Endothelial cell of umbilical vein (primary cell): ENCODE data around the gene XAGE1B. TPM values are rescaled to one million over a fixed set of nuclear protein-coding genes. Genes with fewer than 3 reads are reported as not detected.

Experiments
- BruUV-seq: library from RNA; stranded (reverse); fragments of 400-500 nt; replicated peaks from 2 replicates; lab custom pipeline; 2021; lab: Mats Ljungman, UMichigan
- CTCF ChIA-PET: fragments of 300-600, 350-600 bp; sonication (Branson Sonifier 250); formaldehyde crosslinking; loops from one replicate; lab custom pipeline; 2021; ENCODE audit warnings: antibody characterized with exemption, inconsistent platforms; lab: Charles Lee
- POLR2A ChIA-PET: fragments of 300-600, 350-600 bp; sonication (Branson Sonifier 250); formaldehyde crosslinking; loops from one replicate; lab custom pipeline; 2021; ENCODE audit warnings: antibody characterized with exemption, inconsistent platforms; lab: Charles Lee
- DNase-seq: peaks from one replicate; pipeline ENCODE4 v3.0.0-alpha.2; 2011; ENCODE audit warnings: low read depth, low spot score
- FAIRE-seq: peaks from 2 replicates; lab custom pipeline; 2011; peaks lifted over from hg19 to GRCh38; lab: Jason Lieb, UNC
- H2AFZ ChIP-seq: 2 replicates; pipeline ENCODE4 v1.6.0; 2012; ENCODE audit warnings: low read depth, low read length, control low read depth, inconsistent platforms
- H3K27ac ChIP-seq: 2 replicates; pipeline ENCODE4 v1.5.1; 2011; ENCODE audit warnings: low read depth, mild to moderate bottlenecking, control low read depth, low read length, moderate library complexity; ENCODE audit not compliant: insufficient read depth
- H3K27me3 ChIP-seq, 2 experiments: 2 replicates each; pipeline versions ENCODE4 v1.6.0 to v1.6.1; 2011; ENCODE audit warnings: low read length in 2 of 2, mixed read lengths in 1 of 2; ENCODE audit not compliant: control insufficient read depth in 2 of 2, insufficient read depth in 2 of 2
- H3K36me3 ChIP-seq, 2 experiments: 2 replicates in 1 of 2; 3 replicates in 1 of 2; pipeline ENCODE4 v1.5.1; 2011; ENCODE audit warnings: low read length in 2 of 2, mild to moderate bottlenecking in 1 of 2, moderate library complexity in 1 of 2; ENCODE audit not compliant: control insufficient read depth in 2 of 2, insufficient read depth in 2 of 2; ENCODE audit errors: extremely low read depth in 1 of 2
- H3K4me1 ChIP-seq: 3 replicates; pipeline ENCODE4 v1.5.1; 2011; ENCODE audit warnings: mild to moderate bottlenecking, low read length; ENCODE audit not compliant: control insufficient read depth, insufficient read depth; ENCODE audit errors: extremely low read depth
- H3K4me2 ChIP-seq: 2 replicates; pipeline ENCODE4 v1.6.1; 2011; ENCODE audit warnings: low read length, control low read depth, mixed read lengths; ENCODE audit not compliant: insufficient read depth
- H3K4me3 ChIP-seq, 3 experiments: fragments of 200-600 bp in 1 of 3; sonication (generic), shearing (Covaris generic) in 1 of 3; replicated peaks in 1 of 3; 2 replicates each; pipeline ENCODE4 v1.5.1; 2011 to 2016; ENCODE audit warnings: control low read depth in 3 of 3, low read length in 3 of 3, mild to moderate bottlenecking in 2 of 3, inconsistent platforms in 1 of 3, low read depth in 1 of 3, moderate library complexity in 1 of 3; ENCODE audit not compliant: insufficient read depth in 1 of 3
- H3K79me2 ChIP-seq: 2 replicates; pipeline ENCODE4 v1.6.0; 2012; ENCODE audit warnings: low read length, inconsistent platforms; ENCODE audit not compliant: control insufficient read depth, insufficient read depth
- H3K9ac ChIP-seq: replicated peaks from 2 replicates; pipeline ENCODE3; 2011; ENCODE audit warnings: low read length, control low read depth; ENCODE audit not compliant: insufficient read depth; ENCODE audit errors: extremely low read depth
- H3K9me1 ChIP-seq: replicated peaks from 3 replicates; pipeline ENCODE4 v1.6.0; 2011; ENCODE audit warnings: mild to moderate bottlenecking, low read length; ENCODE audit not compliant: control insufficient read depth, insufficient read depth; ENCODE audit errors: extremely low read depth
- H3K9me3 ChIP-seq: replicated peaks from 2 replicates; pipeline ENCODE4 v1.5.1; 2012; ENCODE audit warnings: low read length, inconsistent platforms; ENCODE audit not compliant: control insufficient read depth, insufficient read depth
- H4K20me1 ChIP-seq: replicated peaks from 2 replicates; pipeline ENCODE3; 2011; ENCODE audit warnings: mild to moderate bottlenecking, low read length; ENCODE audit not compliant: control insufficient read depth, insufficient read depth; ENCODE audit errors: extremely low read depth
- CTCF ChIP-seq, 2 donors: IDR thresholded peaks; 1 replicate in 1 of 2; 2 replicates in 1 of 2; pipeline ENCODE4 v1.5.1; 2011; ENCODE audit warnings: low read length in 2 of 2, mild to moderate bottlenecking in 2 of 2, moderate library complexity in 2 of 2, control low read depth in 1 of 2, inconsistent platforms in 1 of 2, low read depth in 1 of 2; ENCODE audit not compliant: insufficient read depth in 1 of 2; ENCODE audit errors: extremely low read depth in 1 of 2
- EZH2 ChIP-seq: IDR thresholded peaks from 2 replicates; pipeline ENCODE4 v1.6.1; 2012; ENCODE audit warnings: borderline replicate concordance, low read depth, mild to moderate bottlenecking, moderate library complexity, low read length, inconsistent platforms; ENCODE audit not compliant: severe bottlenecking
- FOS ChIP-seq: IDR thresholded peaks from 2 replicates; pipeline ENCODE4 v1.6.1; 2011; ENCODE audit warnings: mild to moderate bottlenecking, low read length, moderate library complexity, borderline replicate concordance; ENCODE audit not compliant: insufficient read depth
- GATA2 ChIP-seq: IDR thresholded peaks from 2 replicates; pipeline ENCODE4 v1.7.0; 2011; ENCODE audit warnings: low read depth, mild to moderate bottlenecking, moderate library complexity, mixed read lengths, low read length; ENCODE audit not compliant: insufficient read length, insufficient read depth
- JUN ChIP-seq: IDR thresholded peaks from 2 replicates; pipeline ENCODE4 v1.6.1; 2011; ENCODE audit warnings: borderline replicate concordance, low read depth; ENCODE audit not compliant: insufficient read length, insufficient read depth
- MAX ChIP-seq: IDR thresholded peaks from 2 replicates; pipeline ENCODE4 v1.6.1; 2011; ENCODE audit not compliant: insufficient read depth, insufficient read length
- MYC ChIP-seq: IDR thresholded peaks from one replicate; pipeline ENCODE4 v1.6.1; 2011; ENCODE audit warnings: mild to moderate bottlenecking, low read depth, low read length
- POLR2A ChIP-seq: IDR thresholded peaks from 2 replicates; pipeline ENCODE4 v1.6.1; 2012; ENCODE audit warnings: low read depth, mild to moderate bottlenecking, control low read depth, low read length
- POLR2AphosphoS5 ChIP-seq: IDR thresholded peaks from 2 replicates; pipeline ENCODE4 v1.6.1; 2012; ENCODE audit warnings: low read depth, mild to moderate bottlenecking, control low read depth, low read length, moderate library complexity; ENCODE audit not compliant: insufficient read depth
- dilution Hi-C: fragments of 300-500 bp; cut with MboI; formaldehyde crosslinking; loops from one replicate; pipeline ENCODE4 v1.15.0; 2019; ENCODE audit warnings: low sequenced_read_pairs; ENCODE audit not compliant: extremely low pct_ligation_motif_present
- intact Hi-C: fragments of 100-400 bp; cut with micrococcal nuclease; formaldehyde crosslinking; loops from one replicate; pipeline ENCODE4 v1.10.0; 2022
- polyA plus RNA-seq, 4 experiments: library from polyadenylated mRNA; depleted of rRNA in 3 of 4; stranded (reverse) in 3 of 4; unstranded in 1 of 4; fragments of >200 nt; gene quantifications; 2 replicates each; pipeline versions ENCODE4 v1.2.1 to v1.2.3, GENCODE V29; 2011 to 2012; ENCODE audit warnings: missing spikeins in 1 of 4
- total RNA-seq: library from RNA; stranded (reverse); gene quantifications from 2 replicates; pipeline ENCODE4 v1.2.3, GENCODE V29; 2021

The XAGE1B gene
- total and polyA plus RNA-seq, 2 donors (not counting 3 experiments of a cell fraction or from before 2014, with no cell fraction given): not detected

- H3K4me3 ChIP-seq: no peak overlapping the region
- no peaks in the 10 kb centered on the region for H3K36me3 ChIP-seq
- no TSS peak for BruUV-seq
- no peaks in the 10 kb centered on the region for H4K20me1 ChIP-seq
- H3K4me1 ChIP-seq: no peaks in the 10 kb centered on the region
- intact Hi-C loops: no loop called here
- dilution Hi-C loops: no loop called here
- no peak for TF ChIP-seq POLR2A
- TF ChIP-seq JUN: no peak
- no peak for TF ChIP-seq POLR2AphosphoS5
- TF ChIP-seq MYC: no peak
- no peak for TF ChIP-seq GATA2
- TF ChIP-seq CTCF (IDR thresholded peaks at IDR 0.05; ENCODE audit: extremely low read depth in 1 of 2, insufficient read depth in 1 of 2, low read depth in 1 of 2, low read length in 2 of 2): no peak
- TF ChIP-seq FOS: no peak
- TF ChIP-seq MAX: no peak
- no peak for TF ChIP-seq EZH2
- no peak overlapping the region for H3K27ac ChIP-seq
- H3K79me2 ChIP-seq: no peaks in the 10 kb centered on the region
- FAIRE-seq: no peak
- ChIA-PET CTCF (no interaction called here), POLR2A (no interaction called here)
- no peaks in the 10 kb centered on the region for H3K9me3 ChIP-seq
- no peaks in the 10 kb centered on the region for H3K27me3 ChIP-seq
- DNase-seq: no peak
- no peak overlapping the region for H3K9ac ChIP-seq
- H3K4me2 ChIP-seq: no peak overlapping the region
- no peak overlapping the region for H2AFZ ChIP-seq
- H3K9me1 ChIP-seq: no peaks in the 10 kb centered on the region
Observed at GRCh38 chrX:52556741-52557140, 39.9 kb upstream of the XAGE1B start.
